H1 (cell line): Measurements from ENCODE around the gene ARSI. TPM values are rescaled to one million over a fixed set of nuclear protein-coding genes. Genes with fewer than 3 reads are reported as not detected.

Experiments
- CTCF ChIA-PET: fragments of 300-600 bp; sonication (Branson Sonifier 250); formaldehyde crosslinking; loops from one replicate; lab custom pipeline; 2021; ENCODE audit not compliant: partially characterized antibody; lab: Charles Lee
- POLR2A ChIA-PET: fragments of 300-600 bp; sonication (Branson Sonifier 250); formaldehyde crosslinking; loops from one replicate; lab custom pipeline; 2021; ENCODE audit warnings: inconsistent platforms; ENCODE audit not compliant: partially characterized antibody; lab: Charles Lee
- DNase-seq, 2 experiments: peaks; one replicate each; pipeline versions ENCODE4 v3.0.0 to v3.0.0-alpha.2; 2010 to 2022; ENCODE audit warnings: low spot score in 2 of 2, low read depth in 1 of 2, mixed read lengths in 1 of 2
- FAIRE-seq: peaks from 2 replicates; lab custom pipeline; 2011; peaks lifted over from hg19 to GRCh38; lab: Jason Lieb, UNC
- H2AFZ ChIP-seq: 2 replicates; pipeline ENCODE4 v1.8.1; 2012; ENCODE audit warnings: low read length, inconsistent platforms
- H2AK5ac ChIP-seq: 2 replicates; pipeline ENCODE4 v1.6.1; 2013; ENCODE audit warnings: low read depth, low read length
- H2BK120ac ChIP-seq: replicated peaks from 2 replicates; pipeline ENCODE3; 2013; ENCODE audit warnings: low read depth, low read length, inconsistent platforms
- H2BK12ac ChIP-seq: 2 replicates; pipeline ENCODE4 v1.6.1; 2013; ENCODE audit warnings: low read depth, low read length
- H2BK15ac ChIP-seq: 2 replicates; pipeline ENCODE4 v1.6.1; 2013; ENCODE audit warnings: low read length
- H2BK20ac ChIP-seq: 2 replicates; pipeline ENCODE4 v1.6.1; 2013; ENCODE audit warnings: low read length
- H2BK5ac ChIP-seq: 2 replicates; pipeline ENCODE4 v1.6.1; 2013; ENCODE audit warnings: low read depth, low read length
- H3K14ac ChIP-seq: 2 replicates; pipeline ENCODE4 v1.6.1; 2013; ENCODE audit warnings: inconsistent platforms; ENCODE audit not compliant: insufficient read length
- H3K18ac ChIP-seq: 2 replicates; pipeline ENCODE4 v1.6.1; 2013; ENCODE audit warnings: low read length; ENCODE audit errors: extremely low read depth
- H3K23ac ChIP-seq: 2 replicates; pipeline ENCODE4 v1.6.1; 2013; ENCODE audit warnings: inconsistent platforms; ENCODE audit not compliant: insufficient read length
- H3K23me2 ChIP-seq: 2 replicates; pipeline ENCODE4 v1.6.1; 2013; ENCODE audit warnings: low read depth, low read length
- H3K27ac ChIP-seq: 2 replicates; pipeline ENCODE4 v1.6.1; 2011; ENCODE audit warnings: low read depth, low read length, inconsistent platforms
- H3K27me3 ChIP-seq, 4 experiments: replicated peaks in 1 of 4; 1 replicate in 1 of 4; 2 replicates in 3 of 4; pipeline versions ENCODE4 v1.6.1 to v1.8.1; 2011 to 2013; ENCODE audit warnings: low read length in 3 of 4, mild to moderate bottlenecking in 3 of 4, inconsistent platforms in 2 of 4, mixed read lengths in 2 of 4, moderate library complexity in 1 of 4; ENCODE audit not compliant: control insufficient read depth in 3 of 4, insufficient read depth in 3 of 4; ENCODE audit errors: extremely low read depth in 1 of 4
- H3K36me3 ChIP-seq, 4 experiments: 2 replicates each; pipeline versions ENCODE4 v1.6.1 to v1.8.1; 2011 to 2013; ENCODE audit warnings: mild to moderate bottlenecking in 4 of 4, low read length in 3 of 4, moderate library complexity in 2 of 4, control low read depth in 1 of 4, inconsistent platforms in 1 of 4; ENCODE audit not compliant: insufficient read depth in 4 of 4, control insufficient read depth in 2 of 4
- H3K4ac ChIP-seq: replicated peaks from 2 replicates; pipeline ENCODE3; 2013; ENCODE audit warnings: low read length, low read depth, mixed read lengths, inconsistent platforms; ENCODE audit not compliant: insufficient read length
- H3K4me1 ChIP-seq, 4 experiments: replicated peaks in 1 of 4; 1 replicate in 1 of 4; 2 replicates in 3 of 4; pipeline versions ENCODE4 v1.6.1 to v1.8.1; 2011 to 2013; ENCODE audit warnings: low read length in 3 of 4, inconsistent platforms in 2 of 4, mixed read lengths in 1 of 4; ENCODE audit not compliant: insufficient read depth in 4 of 4, control insufficient read depth in 3 of 4
- H3K4me2 ChIP-seq, 2 experiments: 2 replicates each; pipeline versions ENCODE4 v1.6.1 to v1.8.1; 2011 to 2013; ENCODE audit warnings: low read depth in 2 of 2, low read length in 2 of 2, control low read depth in 1 of 2, inconsistent platforms in 1 of 2, mild to moderate bottlenecking in 1 of 2; ENCODE audit not compliant: insufficient read depth in 1 of 2
- H3K4me3 ChIP-seq, 4 experiments: fragments of 200-600, 300-600 bp in 1 of 4; sonication (generic), shearing (Covaris generic), sonication (Bioruptor Twin) in 1 of 4; 2 replicates each; pipeline versions ENCODE4 v1.5.1 to v1.8.1; 2011 to 2016; ENCODE audit warnings: low read length in 4 of 4, low read depth in 3 of 4, control low read depth in 2 of 4, inconsistent platforms in 2 of 4, mild to moderate bottlenecking in 2 of 4, mixed read lengths in 1 of 4, moderate library complexity in 1 of 4; ENCODE audit not compliant: insufficient read depth in 2 of 4; ENCODE audit errors: extremely low read depth in 1 of 4
- H3K56ac ChIP-seq: replicated peaks from 2 replicates; pipeline ENCODE3; 2013; ENCODE audit warnings: low read depth, mild to moderate bottlenecking, mixed read lengths, low read length, inconsistent platforms; ENCODE audit not compliant: insufficient read length
- H3K79me1 ChIP-seq: 2 replicates; pipeline ENCODE4 v1.6.1; 2013; ENCODE audit warnings: low read depth, low read length, control low read depth
- H3K79me2 ChIP-seq, 2 experiments: 2 replicates each; pipeline versions ENCODE4 v1.6.1 to v1.8.1; 2012 to 2013; ENCODE audit warnings: low read length in 2 of 2, mild to moderate bottlenecking in 2 of 2, inconsistent platforms in 1 of 2; ENCODE audit not compliant: insufficient read depth in 2 of 2, control insufficient read depth in 1 of 2
- H3K9ac ChIP-seq, 4 experiments: replicated peaks in 1 of 4; 1 replicate in 1 of 4; 2 replicates in 3 of 4; pipeline versions ENCODE4 v1.6.1 to v1.8.1; 2011 to 2013; ENCODE audit warnings: low read depth in 3 of 4, low read length in 3 of 4, control low read depth in 2 of 4, mild to moderate bottlenecking in 2 of 4, moderate library complexity in 2 of 4, inconsistent platforms in 1 of 4; ENCODE audit errors: extremely low read depth in 1 of 4
- H3K9me3 ChIP-seq, 2 experiments: 2 replicates each; pipeline versions ENCODE4 v1.6.1 to v1.8.1; 2012 to 2013; ENCODE audit warnings: mild to moderate bottlenecking in 2 of 2, moderate library complexity in 2 of 2, control low read depth in 1 of 2, inconsistent platforms in 1 of 2, low read depth in 1 of 2, low read length in 1 of 2, mixed read lengths in 1 of 2; ENCODE audit not compliant: insufficient read depth in 2 of 2
- H4K20me1 ChIP-seq, 2 experiments: replicated peaks in 1 of 2; 2 replicates each; pipeline versions ENCODE3 to v1.8.1; 2011 to 2013; ENCODE audit warnings: inconsistent platforms in 2 of 2, low read length in 2 of 2, mild to moderate bottlenecking in 1 of 2; ENCODE audit not compliant: insufficient read depth in 2 of 2, control insufficient read depth in 1 of 2
- H4K5ac ChIP-seq: 2 replicates; pipeline ENCODE4 v1.6.1; 2013; ENCODE audit warnings: low read length, low read depth, mixed read lengths, inconsistent platforms; ENCODE audit not compliant: insufficient read length
- H4K8ac ChIP-seq: 2 replicates; pipeline ENCODE4 v1.8.0; 2013; ENCODE audit warnings: mild to moderate bottlenecking, moderate library complexity, low read length, inconsistent platforms; ENCODE audit not compliant: insufficient read depth; ENCODE audit errors: extremely low read depth
- H4K91ac ChIP-seq: replicated peaks from 2 replicates; pipeline ENCODE3; 2013; ENCODE audit warnings: low read length, mixed read lengths, inconsistent platforms; ENCODE audit not compliant: insufficient read length
- KDM1A ChIP-seq: fragments of 200-600, 300-600 bp; sonication (generic); IDR thresholded peaks from 2 replicates; pipeline ENCODE4 v1.7.1; 2016; ENCODE audit warnings: mild to moderate bottlenecking, low read length, borderline replicate concordance
- POLR2AphosphoS5 ChIP-seq: IDR thresholded peaks from 2 replicates; pipeline ENCODE4 v1.6.1; 2011; ENCODE audit warnings: low read depth, low read length
- WGBS, 2 experiments: shearing (Covaris generic) in 1 of 2; methylation state at CpG; one replicate each; pipeline versions ENCODE4 v1.1.6 to v1.1.7; 2013 to 2015; ENCODE audit warnings: low lambda C conversion rate in 2 of 2, mixed read lengths in 2 of 2, inconsistent platforms in 1 of 2, low coverage in 1 of 2, missing lambda C conversion rate in 1 of 2; ENCODE audit not compliant: insufficient replicate concordance in 2 of 2, insufficient coverage in 1 of 2, insufficient read length in 1 of 2; ENCODE audit errors: extremely low coverage in 1 of 2, missing lambda C conversion rate in 1 of 2; 5-methylcytosine and 5-hydroxymethylcytosine counted together
- polyA plus RNA-seq, 7 experiments: library from polyadenylated mRNA; depleted of rRNA in 3 of 7; stranded (reverse) in 5 of 7; unstranded in 2 of 7; fragments of >200 nt in 5 of 7; fragments of 200-250 nt in 2 of 7; gene quantifications; 1 replicate in 5 of 7; 2 replicates in 1 of 7; 4 replicates in 1 of 7; pipeline versions ENCODE4 v1.2.1 to v1.2.3, GENCODE V29; 2011 to 2013; ENCODE audit warnings: missing spikeins in 2 of 7, mixed read lengths in 2 of 7
- total RNA-seq: library from RNA; stranded (reverse); fragmentation: NEBNext Ultra II Directional; extraction: Animal tissue kit (Norgen Biotek cat#: 25700); gene quantifications from 2 replicates; pipeline ENCODE4 v1.2.1, GENCODE V29; 2021

The ARSI gene
- total and polyA plus RNA-seq, 2 of the 8 experiments (the other 6 are each of a cell fraction or from before 2014, with no cell fraction given): 4.5 to 6.7 TPM

- Histone ChIP-seq H4K91ac (peak overlapping the region; percentile 61), H3K4me1 (peaks cover 0 to 12% (median under 1%) of the 10 kb centered on the region in 4 experiments; a peak in 3 of 7 replicates), H2BK15ac (peak overlapping the region; percentile 98), H3K9ac (no peak overlapping the region), H3K27me3 (no peaks in the 10 kb centered on the region; a peak in 1 of 7 replicates), H2BK12ac (peak overlapping the region; percentile 5; the same call in 1 of the 2 replicates), H3K23ac (no peak overlapping the region), H3K9me3 (no peaks in the 10 kb centered on the region), H2AFZ (no peak overlapping the region; the same call in 1 of the 2 replicates), H2AK5ac (peak overlapping the region; percentile 18; the same call in 1 of the 2 replicates), H4K5ac (no peak overlapping the region), H2BK5ac (peak overlapping the region; percentile 20; the same call in 1 of the 2 replicates), H2BK20ac (no peak overlapping the region), H4K20me1 (no peaks in the 10 kb centered on the region), H4K8ac (no peak overlapping the region), H3K27ac (no peak overlapping the region), H3K4me2 (no peak overlapping the region; a peak in 1 of 4 replicates), H3K4ac (peak overlapping the region; percentile 47), H3K79me1 (no peaks in the 10 kb centered on the region), H3K4me3 (no peak overlapping the region), H3K56ac (no peak overlapping the region), H3K79me2 (no peaks in the 10 kb centered on the region), H3K18ac (0 out of 2 replicates have a peak overlapping the region, but pooled peaks have one; percentile 15), H2BK120ac (peak overlapping the region; percentile 59), H3K36me3 (no peaks in the 10 kb centered on the region), H3K23me2 (0 out of 2 replicates have a peak, but pooled peaks cover 2% of the 10 kb centered on the region), H3K14ac (no peak overlapping the region)
- TF ChIP-seq POLR2AphosphoS5: no peak
- peak; percentile 69; the same call in 1 of the 2 replicates for TF ChIP-seq KDM1A
- no peak for DNase-seq
- POLR2A ChIA-PET: interaction anchor here (1.5 to 1.8 kb wide), 3 partner anchors 13 to 87 kb away, joined by 3 to 6 read pairs (median 3); partner anchors contain the start of gene TCOF1
- CTCF ChIA-PET: interaction anchor here (0.6 to 2.9 kb wide), 8 partner anchors 9 to 442 kb away, joined by 3 to 16 read pairs (median 4); no protein-coding TSS in a partner anchor
- WGBS, 2 experiments: 83% methylated on average over 9 of the region's 12 CpGs; no CpG with 5 or more reads in 1 of the 2 experiments
- FAIRE-seq: no peak
Measured at GRCh38 chr5:150270541-150271295, 32.0 kb downstream of the ARSI start.
